Kidney epithelial cell (primary cell): ENCODE results near the gene ESRRB. TPM values are rescaled to one million over a fixed set of nuclear protein-coding genes. Genes with fewer than 3 reads are reported as not detected.

Experiments used
- DNase-seq: peaks from one replicate; pipeline ENCODE4 v3.0.0-alpha.2; 2010; ENCODE audit warnings: low read depth
- H3K27me3 ChIP-seq: 2 replicates; pipeline ENCODE4 v1.6.0; 2011; ENCODE audit warnings: low read length; ENCODE audit not compliant: control insufficient read depth, insufficient read depth
- H3K36me3 ChIP-seq: 2 replicates; pipeline ENCODE4 v1.5.1; 2011; ENCODE audit warnings: low read length; ENCODE audit not compliant: control insufficient read depth, insufficient read depth
- H3K4me3 ChIP-seq: 2 replicates; pipeline ENCODE4 v1.5.1; 2011; ENCODE audit warnings: low read depth, mild to moderate bottlenecking, control low read depth, low read length
- total RNA-seq: library from RNA; depleted of rRNA; stranded (reverse); fragments of >200 nt; gene quantifications from 2 replicates; pipeline ENCODE4 v1.2.3, GENCODE V29; 2015
- TF ChIP-seq, protein P1 (sequence below): IDR thresholded peaks from 2 replicates; pipeline ENCODE4 v1.5.1; 2011; ENCODE audit warnings: mild to moderate bottlenecking, moderate library complexity, low read length, control low read depth, inconsistent platforms; ENCODE audit not compliant: insufficient read depth, poor library complexity, severe bottlenecking

The ESRRB gene
- total RNA-seq, 1 donor from 2014 or later = not detected

DNA sequence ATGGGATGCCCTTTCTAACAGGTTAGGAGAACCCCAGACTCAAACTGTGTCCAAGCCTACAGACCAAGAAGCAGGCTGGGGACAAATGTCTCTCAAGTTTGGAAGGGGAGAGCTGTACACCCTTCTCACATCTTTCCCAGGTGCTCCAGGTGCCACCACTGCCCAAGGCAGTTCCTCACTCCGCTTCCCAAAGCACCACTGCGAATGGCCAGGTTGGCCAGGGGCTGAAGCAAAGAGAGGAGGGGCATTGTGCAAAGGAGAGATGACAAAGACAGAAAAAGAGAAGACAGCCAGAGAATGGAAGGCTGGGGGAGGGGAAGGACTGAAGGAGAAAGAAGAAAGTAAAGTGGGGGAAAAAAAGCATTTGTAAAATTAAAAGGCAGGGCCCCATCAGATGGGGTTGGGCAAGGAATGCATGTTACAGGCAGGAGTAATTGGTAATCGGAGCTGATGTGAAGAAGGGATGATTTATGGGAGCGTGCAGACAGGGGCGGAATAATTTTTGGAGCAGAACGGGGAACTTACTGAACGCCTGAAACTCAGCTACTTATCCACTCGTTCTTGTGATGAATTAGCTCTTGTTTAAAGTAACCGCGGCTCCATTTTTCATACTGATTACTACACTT is 165.8 kb downstream of the ESRRB start:
- Histone ChIP-seq H3K27me3 (peaks cover 3% of the 10 kb centered on the region), H3K4me3 (no peak overlapping the region), H3K36me3 (no peaks in the 10 kb centered on the region)
- no peak for DNase-seq
- TF ChIP-seq, protein P1, sequence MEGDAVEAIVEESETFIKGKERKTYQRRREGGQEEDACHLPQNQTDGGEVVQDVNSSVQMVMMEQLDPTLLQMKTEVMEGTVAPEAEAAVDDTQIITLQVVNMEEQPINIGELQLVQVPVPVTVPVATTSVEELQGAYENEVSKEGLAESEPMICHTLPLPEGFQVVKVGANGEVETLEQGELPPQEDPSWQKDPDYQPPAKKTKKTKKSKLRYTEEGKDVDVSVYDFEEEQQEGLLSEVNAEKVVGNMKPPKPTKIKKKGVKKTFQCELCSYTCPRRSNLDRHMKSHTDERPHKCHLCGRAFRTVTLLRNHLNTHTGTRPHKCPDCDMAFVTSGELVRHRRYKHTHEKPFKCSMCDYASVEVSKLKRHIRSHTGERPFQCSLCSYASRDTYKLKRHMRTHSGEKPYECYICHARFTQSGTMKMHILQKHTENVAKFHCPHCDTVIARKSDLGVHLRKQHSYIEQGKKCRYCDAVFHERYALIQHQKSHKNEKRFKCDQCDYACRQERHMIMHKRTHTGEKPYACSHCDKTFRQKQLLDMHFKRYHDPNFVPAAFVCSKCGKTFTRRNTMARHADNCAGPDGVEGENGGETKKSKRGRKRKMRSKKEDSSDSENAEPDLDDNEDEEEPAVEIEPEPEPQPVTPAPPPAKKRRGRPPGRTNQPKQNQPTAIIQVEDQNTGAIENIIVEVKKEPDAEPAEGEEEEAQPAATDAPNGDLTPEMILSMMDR = no peak

DNA sequence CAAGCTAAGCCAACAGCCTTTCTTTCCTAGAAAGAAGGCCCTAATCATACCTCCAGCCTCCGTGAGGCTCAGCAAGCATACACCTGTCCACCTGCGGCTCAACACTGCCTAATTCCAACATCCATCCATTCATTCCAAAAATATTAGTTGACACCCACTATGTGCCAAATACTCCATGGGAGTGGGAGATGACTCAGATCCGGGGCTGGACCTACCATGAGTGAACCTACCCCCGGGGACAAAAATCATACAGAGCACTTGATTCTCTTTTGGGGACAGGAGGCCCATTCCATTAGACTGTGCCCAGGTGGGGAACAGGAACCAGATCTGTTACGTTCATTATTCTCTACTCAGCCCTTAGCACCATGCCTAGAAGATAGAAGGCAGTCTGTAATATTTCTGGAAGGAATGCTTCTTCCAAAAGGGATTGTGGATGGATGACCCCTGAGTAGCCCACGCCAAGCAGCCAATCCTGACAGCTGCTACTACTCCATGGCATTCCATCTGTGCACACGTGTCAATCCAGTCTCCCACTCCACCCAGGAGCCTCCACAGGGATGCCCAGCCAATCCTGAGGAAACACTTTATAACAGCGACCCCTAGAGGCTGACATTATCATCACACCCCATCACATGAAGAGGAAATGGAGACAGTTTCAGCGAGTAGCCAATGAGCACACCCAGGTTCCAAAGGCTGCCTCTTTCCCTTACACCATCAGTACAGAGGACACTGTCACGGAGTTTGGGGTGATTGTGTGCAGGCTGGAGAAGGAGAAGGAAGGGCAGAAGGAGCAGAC is 170.7 kb downstream of the ESRRB start:
- no peak overlapping the region for H3K4me3 ChIP-seq
- H3K27me3 ChIP-seq = peaks cover 4% of the 10 kb centered on the region
- no peak for DNase-seq
- H3K36me3 ChIP-seq = no peaks in the 10 kb centered on the region
- TF ChIP-seq, protein P1 = peak; percentile 51

DNA sequence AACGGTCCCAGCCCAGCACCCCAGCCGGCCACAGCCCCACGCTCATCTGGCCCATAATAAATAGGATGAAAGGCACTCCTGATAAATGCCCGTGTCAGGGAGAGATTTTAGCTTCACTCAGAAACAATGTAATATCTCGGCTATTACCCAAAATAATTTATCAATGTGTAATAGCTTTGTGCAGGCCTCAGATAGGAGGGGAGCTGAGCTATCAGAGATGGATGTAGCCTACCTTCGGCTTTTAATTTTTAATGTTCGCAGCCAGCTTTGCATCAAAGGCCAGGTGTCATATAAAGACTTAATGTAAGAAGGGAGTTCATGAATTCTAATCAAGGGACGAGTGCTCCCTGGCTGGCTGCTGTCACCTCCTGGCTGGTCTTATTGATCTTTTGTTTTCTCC is 171.9 kb downstream of the ESRRB start:
- Histone ChIP-seq H3K36me3 (no peaks in the 10 kb centered on the region), H3K4me3 (no peak overlapping the region), H3K27me3 (peaks cover 2% of the 10 kb centered on the region)
- TF ChIP-seq, protein P1 = no peak
- no peak for DNase-seq

DNA sequence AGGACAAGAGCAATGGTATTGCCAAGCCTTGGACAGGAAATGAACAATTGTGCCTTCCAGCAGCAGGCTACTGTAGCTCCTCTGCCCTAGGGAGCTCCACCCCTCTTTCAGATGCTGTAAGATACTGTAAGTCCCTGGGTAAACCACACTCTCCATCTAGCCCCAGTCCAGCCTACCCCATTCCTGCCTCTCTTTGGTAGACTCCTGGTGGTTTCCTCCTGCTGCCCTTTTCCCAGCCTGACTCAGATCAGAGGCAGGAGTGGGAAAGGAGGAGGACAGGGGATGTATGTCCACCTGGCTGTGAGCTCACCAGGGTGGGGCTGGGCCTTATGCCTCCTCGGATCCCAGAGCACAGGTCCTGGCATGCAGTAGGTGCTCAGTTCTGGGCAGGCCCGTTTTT is 174.6 kb downstream of the ESRRB start:
- DNase-seq = no peak
- TF ChIP-seq, protein P1 = no peak
- no peaks in the 10 kb centered on the region for H3K36me3 ChIP-seq
- no peak overlapping the region for H3K4me3 ChIP-seq
- peaks cover 2% of the 10 kb centered on the region for H3K27me3 ChIP-seq

DNA sequence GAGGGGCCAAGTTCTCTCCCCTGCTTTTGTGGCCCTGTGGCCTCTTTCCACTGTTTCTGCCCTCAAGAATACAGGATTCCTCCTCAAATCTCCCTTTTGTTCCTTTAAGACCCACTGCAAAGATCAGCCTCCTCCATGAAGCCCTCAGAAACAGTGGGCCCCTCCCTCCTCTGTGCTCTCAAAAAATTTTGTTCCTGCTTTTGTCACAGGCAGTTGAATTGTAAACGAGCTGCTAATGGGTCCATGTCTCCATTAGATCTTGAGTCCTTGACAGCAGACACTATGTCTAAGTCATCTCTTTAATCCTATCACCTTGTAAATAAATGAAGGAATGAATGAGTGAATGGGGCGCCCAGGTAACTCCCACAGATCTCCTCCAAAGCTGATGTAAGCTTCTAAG is 175.2 kb downstream of the ESRRB start:
- DNase-seq = no peak
- Histone ChIP-seq H3K27me3 (peaks cover 2% of the 10 kb centered on the region), H3K4me3 (no peak overlapping the region), H3K36me3 (no peaks in the 10 kb centered on the region)
- TF ChIP-seq, protein P1 = no peak

Other genes starting within 250 kb of the ESRRB start
- 76.7 and 83.3 TPM in 2 replicates for gene GPATCH2L, start 224.2 kb upstream of the ESRRB start, total RNA-seq